ENCODE measurements around the gene CD2BP2. TPM values are rescaled to one million over a fixed set of nuclear protein-coding genes. Genes with fewer than 3 reads are reported as not detected.
A peak's percentile ranks its signal among the peaks of the same experiment; 100 is the strongest.

The CD2BP2 gene
- total RNA-seq, 1 experiment from 2014 or later = 72.5 TPM

- Histone ChIP-seq H3K36me3 (ENCODE audit: insufficient read depth, low read length, poor library complexity, severe bottlenecking) (peaks cover 18% of the 10 kb centered on the region), H3K4me3 (ENCODE audit: low read depth, low read length, poor library complexity, severe bottlenecking) (peak overlapping the region; percentile 94), H3K27me3 (replicated peaks; ENCODE audit: insufficient read depth, low read depth, low read length, poor library complexity) (no peaks in the 10 kb centered on the region), H3K9me3 (ENCODE audit: low read depth, low read length, poor library complexity, severe bottlenecking) (no peaks in the 10 kb centered on the region), H3K27ac (ENCODE audit: low read depth, low read length, poor library complexity, severe bottlenecking) (peak overlapping the region; percentile 83), H3K4me1 (ENCODE audit: insufficient read depth, low read length, poor library complexity, severe bottlenecking) (peaks cover 8% of the 10 kb centered on the region)
- no TSS peak for BruUV-seq (replicated peaks)
- DNase-seq (ENCODE audit: low spot score) = no peak
- CTCF ChIA-PET = no interaction called here
- POLR2A ChIA-PET (ENCODE audit: low non-redundant PET) = no interaction called here
- TF ChIP-seq EZH2 (IDR thresholded peaks at IDR 0.05; ENCODE audit: borderline replicate concordance, low read depth, low read length, poor library complexity, severe bottlenecking) (no peak), CTCF (conservative IDR thresholded peaks at IDR 0.05; ENCODE audit: low read depth, low read length) (no peak)
- intact Hi-C loops (cut with micrococcal nuclease; ENCODE audit: unreplicated experiment) = no loop called here
Observed at GRCh38 chr16:30368792-30369090, 13.6 kb upstream of the CD2BP2 start.

- TF ChIP-seq EZH2 (IDR thresholded peaks at IDR 0.05; ENCODE audit: borderline replicate concordance, low read depth, low read length, poor library complexity, severe bottlenecking) (no peak), CTCF (conservative IDR thresholded peaks at IDR 0.05; ENCODE audit: low read depth, low read length) (no peak)
- Histone ChIP-seq H3K9me3 (ENCODE audit: low read depth, low read length, poor library complexity, severe bottlenecking) (no peaks in the 10 kb centered on the region), H3K4me1 (ENCODE audit: insufficient read depth, low read length, poor library complexity, severe bottlenecking) (peaks cover 8% of the 10 kb centered on the region), H3K36me3 (ENCODE audit: insufficient read depth, low read length, poor library complexity, severe bottlenecking) (peaks cover 18% of the 10 kb centered on the region), H3K27me3 (replicated peaks; ENCODE audit: insufficient read depth, low read depth, low read length, poor library complexity) (no peaks in the 10 kb centered on the region), H3K27ac (ENCODE audit: low read depth, low read length, poor library complexity, severe bottlenecking) (peak overlapping the region; percentile 83), H3K4me3 (ENCODE audit: low read depth, low read length, poor library complexity, severe bottlenecking) (peak overlapping the region; percentile 94)
- ChIA-PET POLR2A (ENCODE audit: low non-redundant PET) (no interaction called here), CTCF (no interaction called here)
- intact Hi-C loops (cut with micrococcal nuclease; ENCODE audit: unreplicated experiment) = no loop called here
- BruUV-seq (replicated peaks) = no TSS peak
- no peak for DNase-seq (ENCODE audit: low spot score)
Observed at GRCh38 chr16:30368122-30368791, 13.1 kb upstream of the CD2BP2 start.

- no peak overlapping the region for H3K27ac ChIP-seq (ENCODE audit: low read depth, low read length, poor library complexity, severe bottlenecking)
- no peak for TF ChIP-seq EZH2 (IDR thresholded peaks at IDR 0.05; ENCODE audit: borderline replicate concordance, low read depth, low read length, poor library complexity, severe bottlenecking)
- no peaks in the 10 kb centered on the region for H3K27me3 ChIP-seq (replicated peaks; ENCODE audit: insufficient read depth, low read depth, low read length, poor library complexity)
- peaks cover 8% of the 10 kb centered on the region for H3K4me1 ChIP-seq (ENCODE audit: insufficient read depth, low read length, poor library complexity, severe bottlenecking)
- no TSS peak for BruUV-seq (replicated peaks)
- DNase-seq (ENCODE audit: low spot score) = no peak
- ChIA-PET CTCF (no interaction called here), POLR2A (ENCODE audit: low non-redundant PET) (no interaction called here)
- H3K9me3 ChIP-seq (ENCODE audit: low read depth, low read length, poor library complexity, severe bottlenecking) = no peaks in the 10 kb centered on the region
- H3K36me3 ChIP-seq (ENCODE audit: insufficient read depth, low read length, poor library complexity, severe bottlenecking) = peaks cover 18% of the 10 kb centered on the region
- intact Hi-C loops (cut with micrococcal nuclease; ENCODE audit: unreplicated experiment) = no loop called here
- H3K4me3 ChIP-seq (ENCODE audit: low read depth, low read length, poor library complexity, severe bottlenecking) = peak overlapping the region; percentile 94
Observed at GRCh38 chr16:30367349-30368009, 12.4 kb upstream of the CD2BP2 start.

- TF ChIP-seq CTCF (conservative IDR thresholded peaks at IDR 0.05; ENCODE audit: low read depth, low read length) = no peak
- no peak for TF ChIP-seq EZH2 (IDR thresholded peaks at IDR 0.05; ENCODE audit: borderline replicate concordance, low read depth, low read length, poor library complexity, severe bottlenecking)
- POLR2A ChIA-PET (ENCODE audit: low non-redundant PET) = no interaction called here
- H3K4me1 ChIP-seq (ENCODE audit: insufficient read depth, low read length, poor library complexity, severe bottlenecking) = peaks cover 4% of the 10 kb centered on the region
- no peaks in the 10 kb centered on the region for H3K9me3 ChIP-seq (ENCODE audit: low read depth, low read length, poor library complexity, severe bottlenecking)
- DNase-seq (ENCODE audit: low spot score) = no peak
- H3K36me3 ChIP-seq (ENCODE audit: insufficient read depth, low read length, poor library complexity, severe bottlenecking) = peaks cover 18% of the 10 kb centered on the region
- intact Hi-C loops (cut with micrococcal nuclease; ENCODE audit: unreplicated experiment) = no loop called here
- H3K27me3 ChIP-seq (replicated peaks; ENCODE audit: insufficient read depth, low read depth, low read length, poor library complexity) = no peaks in the 10 kb centered on the region
- peak overlapping the region; percentile 94 for H3K4me3 ChIP-seq (ENCODE audit: low read depth, low read length, poor library complexity, severe bottlenecking)
- BruUV-seq (replicated peaks) = no TSS peak
- no peak overlapping the region for H3K27ac ChIP-seq (ENCODE audit: low read depth, low read length, poor library complexity, severe bottlenecking)
- CTCF ChIA-PET = no interaction called here
Observed at GRCh38 chr16:30366511-30366910, 11.4 kb upstream of the CD2BP2 start.

Data from A673 (cell line).